Activated T-cell treated with anti-CD3 and anti-CD28 coated beads, Interleukin-2, amount 50 U/mL, for 4 hours (primary cell): ENCODE data around the gene ZNF419. TPM values are rescaled to one million over a fixed set of nuclear protein-coding genes. Genes with fewer than 3 reads are reported as not detected.
"Not testable (repeated sequence)": the region's sequence is repeated elsewhere in the genome, so short reads cannot be mapped to it uniquely, and the experiment has no call there.

ENCODE experiments used
- ATAC-seq, 2 donors: fragments of 200-7000 bp; cut with Tn5 transposase; one replicate each; pipeline ENCODE4 v1.10.0; 2021
- DNase-seq: peaks from one replicate; pipeline ENCODE4 v3.0.0-alpha.2; 2020
- H3K27me3 Mint-ChIP-seq: one replicate; pipeline ENCODE4 v1.8.0; 2021; ENCODE audit warnings: low read depth, mixed read lengths
- H3K36me3 Mint-ChIP-seq: one replicate; pipeline ENCODE4 v1.8.0; 2022; ENCODE audit warnings: mixed read lengths; ENCODE audit not compliant: insufficient read depth
- H3K4me1 Mint-ChIP-seq: one replicate; pipeline ENCODE4 v1.8.0; 2021; ENCODE audit warnings: low read depth, mixed read lengths
- H3K4me3 Mint-ChIP-seq: one replicate; pipeline ENCODE4 v1.8.0; 2021; ENCODE audit warnings: mild to moderate bottlenecking, moderate library complexity, mixed read lengths
- H3K9me3 Mint-ChIP-seq: one replicate; pipeline ENCODE4 v1.8.0; 2021; ENCODE audit warnings: mixed read lengths
- total RNA-seq, 3 donors: library from RNA; stranded (reverse); gene quantifications; one replicate each; pipeline ENCODE4 v1.2.1, GENCODE V29; 2021

The ZNF419 gene
- total RNA-seq, 3 donors from 2014 or later: 3.3 to 4.2 (median 3.9) TPM

DNA sequence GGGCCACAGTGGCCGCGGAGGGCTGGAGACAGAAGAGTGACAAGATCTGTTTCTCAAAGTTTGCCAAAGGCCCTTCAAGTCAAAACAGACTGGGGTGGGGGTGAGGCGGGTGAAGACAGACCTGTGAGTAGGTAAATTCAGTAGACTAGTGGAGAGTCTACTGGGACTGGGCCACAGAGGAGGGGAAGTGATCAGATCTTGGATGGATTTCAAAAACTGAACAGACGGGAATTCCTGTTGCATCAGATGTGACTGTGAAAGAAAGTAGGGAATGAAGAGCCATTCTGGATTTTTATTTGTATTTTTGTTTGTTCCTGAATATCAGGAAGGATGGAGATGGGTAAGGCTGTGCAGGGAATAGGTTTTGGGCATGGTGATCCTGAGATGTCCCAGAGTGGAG is 12.8 kb downstream of the ZNF419 start:
- Mint-ChIP-seq H3K4me1 (peaks cover 23% of the 10 kb centered on the region), H3K4me3 (peak overlapping the region; percentile 83), H3K36me3 (peaks cover 43% of the 10 kb centered on the region), H3K9me3 (peaks cover 38% of the 10 kb centered on the region)
- not testable (repeated sequence) for H3K27me3 Mint-ChIP-seq, ATAC-seq, DNase-seq

DNA sequence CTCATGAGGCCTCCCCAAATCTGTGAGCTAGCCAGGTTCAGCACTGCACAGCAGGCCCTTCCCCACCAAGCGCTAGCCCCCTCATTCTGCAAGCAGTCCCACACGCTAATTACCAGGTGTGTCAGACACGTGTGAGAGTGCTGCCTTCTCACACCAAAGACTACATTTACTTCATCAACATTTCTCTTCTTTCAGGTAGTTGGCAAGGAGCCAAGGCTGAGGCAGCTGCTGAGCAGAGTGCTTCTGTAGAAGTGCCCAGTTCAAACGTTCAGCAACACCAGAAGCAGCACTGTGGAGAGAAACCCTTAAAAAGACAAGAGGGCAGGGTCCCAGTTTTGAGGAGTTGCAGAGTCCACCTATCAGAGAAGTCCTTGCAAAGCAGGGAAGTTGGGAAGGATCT is 18.6 kb downstream of the ZNF419 start:
- DNase-seq (no peak), ATAC-seq (no peak)
- peaks cover 51% of the 10 kb centered on the region for H3K9me3 Mint-ChIP-seq
- peaks cover 78% of the 10 kb centered on the region for H3K36me3 Mint-ChIP-seq
- H3K4me3 Mint-ChIP-seq: no peak overlapping the region
- no peaks in the 10 kb centered on the region for H3K27me3 Mint-ChIP-seq
- H3K4me1 Mint-ChIP-seq: peaks cover 10% of the 10 kb centered on the region

- Mint-ChIP-seq H3K4me1 (no peaks in the 10 kb centered on the region), H3K27me3 (no peaks in the 10 kb centered on the region), H3K9me3 (peaks cover 62% of the 10 kb centered on the region), H3K4me3 (no peak overlapping the region), H3K36me3 (peaks cover 74% of the 10 kb centered on the region)
- DNase-seq (no peak), ATAC-seq (no peak)
Measured at GRCh38 chr19:57511484-57511883, 23.9 kb downstream of the ZNF419 start.

GRCh38 chr19:57512845-57513244 is 25.3 kb downstream of the ZNF419 start:
- Mint-ChIP-seq H3K9me3 (peaks cover 63% of the 10 kb centered on the region), H3K36me3 (peaks cover 74% of the 10 kb centered on the region), H3K4me1 (no peaks in the 10 kb centered on the region), H3K27me3 (no peaks in the 10 kb centered on the region), H3K4me3 (no peak overlapping the region)
- ATAC-seq (no peak), DNase-seq (no peak)

DNA sequence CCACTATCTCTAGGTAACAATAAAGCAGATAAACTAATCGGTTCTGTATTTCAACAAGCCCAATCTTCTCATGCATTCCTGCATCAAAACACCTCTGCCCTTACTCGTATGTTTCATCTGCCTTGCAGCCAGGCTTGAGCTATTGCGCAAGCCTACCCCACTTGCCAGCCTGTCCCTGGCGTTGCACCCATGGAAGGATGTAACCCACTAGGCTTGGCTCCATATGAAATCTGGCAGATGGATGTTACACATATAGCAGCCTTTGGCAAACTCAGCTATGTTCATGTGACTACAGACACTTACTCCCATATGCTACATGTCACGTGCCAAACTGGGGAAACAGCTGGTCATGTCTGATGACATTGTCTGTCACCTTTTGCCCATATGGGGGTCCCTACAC is 27.7 kb downstream of the ZNF419 start:
- Mint-ChIP-seq H3K9me3 (peaks cover 56% of the 10 kb centered on the region), H3K36me3 (peaks cover 66% of the 10 kb centered on the region), H3K27me3 (no peaks in the 10 kb centered on the region), H3K4me1 (no peaks in the 10 kb centered on the region), H3K4me3 (no peak overlapping the region)
- DNase-seq (no peak), ATAC-seq (no peak)

GRCh38 chr19:57518021-57518420 is 30.5 kb downstream of the ZNF419 start:
- H3K9me3 Mint-ChIP-seq: peaks cover 50% of the 10 kb centered on the region
- not testable (repeated sequence) for DNase-seq, H3K4me1 Mint-ChIP-seq, H3K4me3 Mint-ChIP-seq, ATAC-seq, H3K27me3 Mint-ChIP-seq
- H3K36me3 Mint-ChIP-seq: peaks cover 55% of the 10 kb centered on the region

DNA sequence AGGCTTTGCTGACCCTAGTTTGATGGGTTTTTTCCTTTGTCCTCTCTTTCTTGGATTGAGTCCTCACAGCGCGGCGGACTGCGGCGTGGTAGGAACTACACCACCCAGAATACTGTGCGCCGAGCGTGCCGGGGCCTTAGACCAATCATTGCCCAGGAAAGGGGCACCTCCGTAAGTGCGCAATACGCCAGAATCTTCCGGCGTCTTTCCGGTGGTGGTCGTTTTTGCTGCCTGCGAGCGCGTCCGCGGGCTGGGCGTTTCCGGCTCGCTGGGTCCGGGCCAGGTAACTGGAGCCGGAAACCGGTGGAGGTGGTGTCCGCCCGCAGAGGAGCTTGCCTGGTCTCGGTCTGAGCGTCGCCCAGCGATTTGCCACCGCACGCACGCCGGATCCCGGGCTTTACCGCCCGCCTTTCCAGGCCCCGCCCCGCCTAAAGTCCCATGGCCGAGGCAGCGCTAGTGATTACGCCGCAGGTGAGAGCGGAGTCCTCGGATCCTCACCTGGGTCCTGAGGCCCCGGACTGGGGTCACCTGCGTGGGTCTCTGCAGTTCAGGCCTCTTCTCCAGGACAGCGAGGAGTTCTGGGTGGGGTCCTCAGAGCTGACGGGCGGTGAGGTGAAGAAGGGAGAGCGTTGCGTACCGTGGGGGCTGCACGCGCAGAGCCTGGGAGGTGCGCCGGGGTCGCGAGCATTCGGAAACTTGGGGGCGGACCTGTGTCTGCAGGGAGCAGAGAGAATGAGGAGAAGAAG is 39.8 kb downstream of the ZNF419 start, which contains the start of gene ZNF549:
Gene ZNF549, plus strand, starts transcription at position 221 of the 746 bp plus-strand sequence. Its CDS starts 218 bp downstream, at position 439.
- Mint-ChIP-seq H3K4me3 (peak within 1 kb of the TSS; percentile 95), H3K9me3 (peaks cover 29% of the 10 kb centered on the region), H3K27me3 (no peaks in the 10 kb centered on the region), H3K36me3 (peaks cover 32% of the 10 kb centered on the region), H3K4me1 (peaks cover 22% of the 10 kb centered on the region)
- ATAC-seq (peak; percentile 100), DNase-seq (peak; percentile 78)

GRCh38 chr19:57537953-57538547 is 50.5 kb downstream of the ZNF419 start:
- H3K4me3 Mint-ChIP-seq: no peak overlapping the region
- H3K4me1 Mint-ChIP-seq: no peaks in the 10 kb centered on the region
- H3K9me3 Mint-ChIP-seq: peaks cover 69% of the 10 kb centered on the region
- peaks cover 89% of the 10 kb centered on the region for H3K36me3 Mint-ChIP-seq
- DNase-seq (no peak), ATAC-seq (no peak)
- no peaks in the 10 kb centered on the region for H3K27me3 Mint-ChIP-seq

Other genes with a start within 250 kb of the ZNF419 start
- gene ZNF805, start 247.1 kb upstream of the ZNF419 start, total RNA-seq: 10 to 100 TPM in 2 of 3 donors, 1 to 10 TPM in 1; 9.6 to 12.3 (median 12.0) TPM
- gene ZNF460, start 207.3 kb upstream of the ZNF419 start, total RNA-seq: 10 to 100 TPM; 30.1 to 52.2 (median 49.2) TPM
- gene ZNF543, start 167.3 kb upstream of the ZNF419 start, total RNA-seq: 1 to 10 TPM; 3.3 to 5.0 (median 3.5) TPM
- 1 to 10 TPM; 3.3 to 4.5 (median 4.1) TPM for gene ZNF304, start 136.5 kb upstream of the ZNF419 start, total RNA-seq
- gene TRAPPC2B, start 124.2 kb upstream of the ZNF419 start, total RNA-seq: 1 to 10 TPM; 1.8 to 4.5 (median 3.3) TPM
- gene ZNF547, start 124.2 kb upstream of the ZNF419 start, total RNA-seq: under 1 TPM; 0.63 to 0.76 (median 0.71) TPM
- 10 to 100 TPM in 1 of 3 donors, 1 to 10 TPM in 2; 6.3 to 10.7 (median 8.7) TPM for gene ZNF548, start 97.9 kb upstream of the ZNF419 start, total RNA-seq
- gene ZNF17, start 76.6 kb upstream of the ZNF419 start, total RNA-seq: 10 to 100 TPM in 2 of 3 donors, 1 to 10 TPM in 1; 8.9 to 11.1 (median 10.8) TPM
- gene ZNF749, start 52.4 kb upstream of the ZNF419 start, total RNA-seq: 10 to 100 TPM; 23.2 to 32.8 (median 26.5) TPM
- gene VN1R1, start 30.6 kb upstream of the ZNF419 start, total RNA-seq: under 1 TPM in 1 of 3 donors, not detected in 2; 0.08 TPM
- 1 to 10 TPM; 3.1 to 3.7 (median 3.2) TPM for gene ZNF772, start 10.2 kb upstream of the ZNF419 start, total RNA-seq
- 1 to 10 TPM; 4.5 to 4.6 (median 4.5) TPM for gene ZNF773, start 12.2 kb downstream of the ZNF419 start, total RNA-seq
- gene ZNF549, start 39.6 kb downstream of the ZNF419 start, total RNA-seq: 1 to 10 TPM; 3.2 to 4.1 (median 3.8) TPM
- 10 to 100 TPM in 1 of 3 donors, 1 to 10 TPM in 2; 8.3 to 10.9 (median 8.7) TPM for gene ZNF550, start 72.1 kb downstream of the ZNF419 start, total RNA-seq
- gene ZNF416, start 91.2 kb downstream of the ZNF419 start, total RNA-seq: 1 to 10 TPM; 2.8 to 2.9 (median 2.8) TPM
- 1 to 10 TPM; 3.7 to 5.6 (median 5.1) TPM for gene ZIK1, start 96.4 kb downstream of the ZNF419 start, total RNA-seq
- gene ZNF530, start 112.1 kb downstream of the ZNF419 start, total RNA-seq: 1 to 10 TPM; 4.7 to 7.7 (median 4.9) TPM
- 10 to 100 TPM; 13.7 to 18.9 (median 13.7) TPM for gene ZNF134, start 126.5 kb downstream of the ZNF419 start, total RNA-seq
- 1 to 10 TPM; 4.1 to 4.5 (median 4.4) TPM for gene ZNF211, start 145.4 kb downstream of the ZNF419 start, total RNA-seq
- not detected for gene ZSCAN4, start 181.2 kb downstream of the ZNF419 start, total RNA-seq
- 1 to 10 TPM; 8.7 to 9.7 (median 9.2) TPM for gene ZNF551, start 194.2 kb downstream of the ZNF419 start, total RNA-seq
- 1 to 10 TPM; 1.3 to 2.1 (median 1.6) TPM for gene ZNF154, start 221.5 kb downstream of the ZNF419 start, total RNA-seq
- gene ZNF671, start 239.9 kb downstream of the ZNF419 start, total RNA-seq: 1 to 10 TPM; 4.0 to 6.9 (median 5.9) TPM